Measurements from ENCODE around the gene NHP2. TPM values are rescaled to one million over a fixed set of nuclear protein-coding genes. Genes with fewer than 3 reads are reported as not detected.
"Not testable (repeated sequence)": the region's sequence is repeated elsewhere in the genome, so short reads cannot be mapped to it uniquely, and the experiment has no call there.

NHP2 gene
- total RNA-seq, 2 experiments from 2014 or later: 349 to 354 TPM

- Mint-ChIP-seq H3K27ac (peak overlapping the region; percentile 94), H3K36me3 (peaks cover 44% of the 10 kb centered on the region), H3K4me3 (peak overlapping the region; percentile 95), H3K9me3 (no peaks in the 10 kb centered on the region), H3K4me1 (peaks cover 50% of the 10 kb centered on the region), H3K27me3 (no peaks in the 10 kb centered on the region)
- no peak for DNase-seq
These were observed 2.5 kb downstream of the NHP2 start for GRCh38 chr5:178150977-178151734.

GRCh38 chr5:178149199-178149932, 4.3 kb downstream of the NHP2 start:
- Mint-ChIP-seq H3K36me3 (peaks cover 44% of the 10 kb centered on the region), H3K27me3 (no peaks in the 10 kb centered on the region), H3K4me1 (peaks cover 55% of the 10 kb centered on the region), H3K9me3 (no peaks in the 10 kb centered on the region), H3K4me3 (peak overlapping the region; percentile 45), H3K27ac (peak overlapping the region; percentile 86)
- peak; percentile 47 for DNase-seq

GRCh38 chr5:178147406-178147805, 6.3 kb downstream of the NHP2 start:
- no peaks in the 10 kb centered on the region for H3K9me3 Mint-ChIP-seq
- peak overlapping the region; percentile 10 for H3K27ac Mint-ChIP-seq
- no peaks in the 10 kb centered on the region for H3K27me3 Mint-ChIP-seq
- DNase-seq: no peak
- H3K4me1 Mint-ChIP-seq: peaks cover 50% of the 10 kb centered on the region
- peaks cover 39% of the 10 kb centered on the region for H3K36me3 Mint-ChIP-seq
- no peak overlapping the region for H3K4me3 Mint-ChIP-seq

- Mint-ChIP-seq H3K4me3 (no peak overlapping the region), H3K36me3 (peaks cover 30% of the 10 kb centered on the region), H3K27ac (peak overlapping the region; percentile 47), H3K9me3 (no peaks in the 10 kb centered on the region), H3K27me3 (no peaks in the 10 kb centered on the region), H3K4me1 (peaks cover 40% of the 10 kb centered on the region)
- DNase-seq: peak; percentile 73
These were observed 7.5 kb downstream of the NHP2 start for GRCh38 chr5:178145965-178146820.

- Mint-ChIP-seq H3K27ac (peak overlapping the region; percentile 35), H3K27me3 (no peaks in the 10 kb centered on the region), H3K4me1 (peaks cover 21% of the 10 kb centered on the region), H3K36me3 (peaks cover 16% of the 10 kb centered on the region), H3K9me3 (no peaks in the 10 kb centered on the region), H3K4me3 (no peak overlapping the region)
- DNase-seq: no peak
These were observed 9.8 kb downstream of the NHP2 start for GRCh38 chr5:178143901-178144300.

- DNase-seq: no peak
- H3K27ac Mint-ChIP-seq: no peak overlapping the region
- no peak overlapping the region for H3K4me3 Mint-ChIP-seq
- no peaks in the 10 kb centered on the region for H3K9me3 Mint-ChIP-seq
- H3K4me1 Mint-ChIP-seq: peaks cover 18% of the 10 kb centered on the region
- H3K36me3 Mint-ChIP-seq: peaks cover 12% of the 10 kb centered on the region
- no peaks in the 10 kb centered on the region for H3K27me3 Mint-ChIP-seq
These were observed 10.4 kb downstream of the NHP2 start for GRCh38 chr5:178143246-178143645.

- Mint-ChIP-seq H3K4me1 (peaks cover 15% of the 10 kb centered on the region), H3K9me3 (no peaks in the 10 kb centered on the region), H3K27ac (peak overlapping the region; percentile 20), H3K4me3 (no peak overlapping the region), H3K27me3 (no peaks in the 10 kb centered on the region), H3K36me3 (peaks cover 9% of the 10 kb centered on the region)
- DNase-seq: no peak
These were observed 11.0 kb downstream of the NHP2 start for GRCh38 chr5:178142642-178143041.

GRCh38 chr5:178141550-178141949, 12.1 kb downstream of the NHP2 start:
- no peak overlapping the region for H3K4me3 Mint-ChIP-seq
- peaks cover 17% of the 10 kb centered on the region for H3K4me1 Mint-ChIP-seq
- H3K9me3 Mint-ChIP-seq: no peaks in the 10 kb centered on the region
- no peak for DNase-seq
- H3K36me3 Mint-ChIP-seq: peaks cover 9% of the 10 kb centered on the region
- H3K27ac Mint-ChIP-seq: no peak overlapping the region
- no peaks in the 10 kb centered on the region for H3K27me3 Mint-ChIP-seq

GRCh38 chr5:178137991-178138390, 15.7 kb downstream of the NHP2 start:
- H3K9me3 Mint-ChIP-seq: no peaks in the 10 kb centered on the region
- H3K4me3 Mint-ChIP-seq: no peak overlapping the region
- no peak overlapping the region for H3K27ac Mint-ChIP-seq
- no peaks in the 10 kb centered on the region for H3K27me3 Mint-ChIP-seq
- peaks cover 16% of the 10 kb centered on the region for H3K4me1 Mint-ChIP-seq
- DNase-seq: no peak
- peaks cover 16% of the 10 kb centered on the region for H3K36me3 Mint-ChIP-seq

- H3K27ac Mint-ChIP-seq: no peak overlapping the region
- no peaks in the 10 kb centered on the region for H3K9me3 Mint-ChIP-seq
- peaks cover 20% of the 10 kb centered on the region for H3K4me1 Mint-ChIP-seq
- H3K36me3 Mint-ChIP-seq: peaks cover 20% of the 10 kb centered on the region
- no peaks in the 10 kb centered on the region for H3K27me3 Mint-ChIP-seq
- DNase-seq: no peak
- no peak overlapping the region for H3K4me3 Mint-ChIP-seq
These were observed 16.7 kb downstream of the NHP2 start for GRCh38 chr5:178136990-178137389.

- Mint-ChIP-seq H3K9me3 (no peaks in the 10 kb centered on the region), H3K36me3 (peaks cover 20% of the 10 kb centered on the region), H3K27me3 (no peaks in the 10 kb centered on the region), H3K4me1 (peaks cover 26% of the 10 kb centered on the region), H3K4me3 (peak overlapping the region; percentile 87), H3K27ac (peak overlapping the region; percentile 75)
- no peak for DNase-seq
These were observed 22.2 kb downstream of the NHP2 start for GRCh38 chr5:178131446-178131996.

- Mint-ChIP-seq H3K27me3 (no peaks in the 10 kb centered on the region), H3K4me1 (peaks cover 26% of the 10 kb centered on the region), H3K4me3 (peak within 1 kb of the TSS; percentile 87), H3K9me3 (no peaks in the 10 kb centered on the region), H3K27ac (peak within 1 kb of the TSS; percentile 75), H3K36me3 (peaks cover 20% of the 10 kb centered on the region)
- DNase-seq: peak; percentile 89
These were observed 22.9 kb downstream of the NHP2 start, which contains the start of gene RMND5B for GRCh38 chr5:178130576-178131445. Gene RMND5B (plus strand): TSS chr5:178131014. CDS start chr5:178138120, 7,106 bp downstream.

GRCh38 chr5:178130234-178130575, 23.5 kb downstream of the NHP2 start:
- not testable (repeated sequence) for H3K9me3 Mint-ChIP-seq, DNase-seq, H3K27me3 Mint-ChIP-seq
- Mint-ChIP-seq H3K27ac (peak overlapping the region; percentile 72), H3K4me3 (peak overlapping the region; percentile 78), H3K4me1 (peaks cover 28% of the 10 kb centered on the region), H3K36me3 (peaks cover 17% of the 10 kb centered on the region)

GRCh38 chr5:178129296-178129695, 24.4 kb downstream of the NHP2 start:
- Mint-ChIP-seq H3K9me3 (no peaks in the 10 kb centered on the region), H3K27me3 (no peaks in the 10 kb centered on the region), H3K4me3 (peak overlapping the region; percentile 22), H3K36me3 (peaks cover 17% of the 10 kb centered on the region), H3K4me1 (peaks cover 26% of the 10 kb centered on the region), H3K27ac (no peak overlapping the region)
- DNase-seq: no peak
